Aorta (tissue), 5 donors: ENCODE measurements around the gene RAB11A. TPM values are rescaled to one million over a fixed set of nuclear protein-coding genes. Genes with fewer than 3 reads are reported as not detected.
"Not testable (repeated sequence)": the region's sequence is repeated elsewhere in the genome, so short reads cannot be mapped to it uniquely, and the experiment has no call there.

ENCODE experiments used
- ATAC-seq: fragments of 200-7000 bp; cut with Tn5 transposase; one replicate; pipeline ENCODE4 v1.9.1; 2022; ENCODE audit warnings: moderate library complexity; ENCODE audit not compliant: low FRiP score
- DNase-seq, 2 donors: peaks; one replicate each; pipeline ENCODE4 v3.0.0-alpha.2; 2020
- H3K27ac ChIP-seq, 2 donors: one replicate each; pipeline ENCODE4 v1.5.1; 2013; ENCODE audit warnings: low read length in 2 of 2, mild to moderate bottlenecking in 2 of 2, moderate library complexity in 2 of 2, control low read depth in 1 of 2, inconsistent platforms in 1 of 2, low read depth in 1 of 2
- H3K27me3 ChIP-seq, 2 donors: one replicate each; pipeline ENCODE4 v1.6.1; 2013; ENCODE audit warnings: control low read depth in 1 of 2, low read length in 1 of 2, mild to moderate bottlenecking in 1 of 2, moderate library complexity in 1 of 2; ENCODE audit not compliant: insufficient read depth in 2 of 2, control insufficient read depth in 1 of 2
- H3K36me3 ChIP-seq, 2 donors: one replicate each; pipeline ENCODE4 v1.6.1; 2013; ENCODE audit warnings: control low read depth in 1 of 2, low read length in 1 of 2, mild to moderate bottlenecking in 1 of 2; ENCODE audit not compliant: insufficient read depth in 2 of 2, control insufficient read depth in 1 of 2
- H3K4me1 ChIP-seq, 2 donors: one replicate each; pipeline ENCODE4 v1.6.1; 2013; ENCODE audit warnings: low read length in 2 of 2, control low read depth in 1 of 2, mild to moderate bottlenecking in 1 of 2, moderate library complexity in 1 of 2; ENCODE audit not compliant: insufficient read depth in 2 of 2, control insufficient read depth in 1 of 2
- H3K4me3 ChIP-seq, 2 donors: one replicate each; pipeline ENCODE4 v1.5.1; 2013; ENCODE audit warnings: low read length in 2 of 2, control low read depth in 1 of 2, mild to moderate bottlenecking in 1 of 2
- H3K9me3 ChIP-seq: one replicate; pipeline ENCODE4 v1.6.1; 2013; ENCODE audit warnings: mild to moderate bottlenecking, low read length; ENCODE audit not compliant: control insufficient read depth
- WGBS, 2 donors: extraction: QIAGEN DNeasy Blood & Tissue Kit; methylation state at CpG; one replicate each; pipeline ENCODE4 v1.1.7; 2013; 5-methylcytosine and 5-hydroxymethylcytosine counted together
- intact Hi-C, 2 donors: fragments of 100-400 bp; cut with DNase I; formaldehyde crosslinking; loops; one replicate each; pipeline versions ENCODE4 v1.14.2 to v1.15.0; 2022
- polyA plus RNA-seq, 2 donors: library from polyadenylated mRNA; stranded (reverse); fragments of 200-250 nt; gene quantifications; one replicate each; pipeline ENCODE4 v1.2.3, GENCODE V29; 2013
- total RNA-seq, 2 donors: library from RNA; stranded (reverse); fragmentation: NEBNext Ultra II Directional; extraction: Animal tissue kit (Norgen Biotek cat#: 25700); gene quantifications; one replicate each; pipeline ENCODE4 v1.2.1, GENCODE V29; 2021
- donor health status: healthy with polysubstance abuse.
- donor health status: Bipolar disorder and iron deficiency.
- donor health status: DM: no; HTN: no; CAD: no.
- donor health status: DM: no; HTN: no; CAD: no.
- donor health status: DM: yes; HTN: yes; CAD: no.

RAB11A gene
- total and polyA plus RNA-seq, 4 donors: 89.0 to 156 (median 121) TPM

- H3K4me1 ChIP-seq, ATAC-seq, H3K27me3 ChIP-seq, DNase-seq, intact Hi-C loops, H3K4me3 ChIP-seq, H3K9me3 ChIP-seq, H3K27ac ChIP-seq, H3K36me3 ChIP-seq: not testable (repeated sequence)
- WGBS, 2 donors: 74 to 78% methylated on average over 5 of the region's 5 CpGs
Measured at GRCh38 chr15:65872596-65872995, 3.3 kb downstream of the RAB11A start.

- Histone ChIP-seq H3K4me3 (no peak overlapping the region), H3K27me3 (no peaks in the 10 kb centered on the region), H3K27ac (no peak overlapping the region), H3K36me3 (peaks cover 0 to 2% of the 10 kb centered on the region in 2 donors), H3K9me3 (no peaks in the 10 kb centered on the region), H3K4me1 (no peaks in the 10 kb centered on the region)
- ATAC-seq (no peak), DNase-seq (no peak)
- intact Hi-C loops: no loop called here
Measured at GRCh38 chr15:65873256-65873655, 4.0 kb downstream of the RAB11A start.

- DNase-seq: no peak
- no peak overlapping the region for H3K27ac ChIP-seq
- no peak overlapping the region for H3K4me3 ChIP-seq
- no peaks in the 10 kb centered on the region for H3K4me1 ChIP-seq
- intact Hi-C loops: no loop called here
- H3K27me3 ChIP-seq: no peaks in the 10 kb centered on the region
- 87 to 93% methylated on average over 1 of the region's 1 CpG for WGBS, 2 donors
- H3K36me3 ChIP-seq: peaks cover 0 to 4% of the 10 kb centered on the region in 2 donors
- no peaks in the 10 kb centered on the region for H3K9me3 ChIP-seq
- no peak for ATAC-seq
Measured at GRCh38 chr15:65875458-65875857, 6.2 kb downstream of the RAB11A start.

- WGBS, 2 donors: 86 to 90% methylated on average over 3 of the region's 3 CpGs
- Histone ChIP-seq H3K36me3 (peaks cover 0 to 6% of the 10 kb centered on the region in 2 donors), H3K4me3 (no peak overlapping the region), H3K9me3 (no peaks in the 10 kb centered on the region), H3K27ac (no peak overlapping the region), H3K4me1 (no peaks in the 10 kb centered on the region), H3K27me3 (no peaks in the 10 kb centered on the region)
- ATAC-seq (no peak), DNase-seq (no peak)
- intact Hi-C loops: no loop called here
Measured at GRCh38 chr15:65877749-65878148, 8.5 kb downstream of the RAB11A start.

GRCh38 chr15:65881766-65882434, 12.6 kb downstream of the RAB11A start:
- DNase-seq: no peak
- no peak for ATAC-seq
- WGBS, 2 donors: 58% methylated on average over 3 of the region's 3 CpGs
- Histone ChIP-seq H3K9me3 (no peaks in the 10 kb centered on the region), H3K4me1 (no peaks in the 10 kb centered on the region), H3K36me3 (peaks cover 0 to 6% of the 10 kb centered on the region in 2 donors), H3K27me3 (no peaks in the 10 kb centered on the region), H3K4me3 (no peak overlapping the region), H3K27ac (no peak overlapping the region)
- intact Hi-C loops: no loop called here

GRCh38 chr15:65883571-65883970, 14.3 kb downstream of the RAB11A start:
- Histone ChIP-seq H3K9me3 (no peaks in the 10 kb centered on the region), H3K27ac (no peak overlapping the region), H3K4me1 (no peaks in the 10 kb centered on the region), H3K27me3 (no peaks in the 10 kb centered on the region), H3K36me3 (peaks cover 2 to 4% of the 10 kb centered on the region in 2 donors), H3K4me3 (no peak overlapping the region)
- ATAC-seq (no peak), DNase-seq (no peak)
- WGBS, 2 donors: 85 to 94% methylated on average over 6 of the region's 6 CpGs
- intact Hi-C loops: no loop called here

- ATAC-seq (no peak), DNase-seq (no peak)
- no peak overlapping the region for H3K4me3 ChIP-seq
- peaks cover 1 to 2% of the 10 kb centered on the region in 2 donors for H3K36me3 ChIP-seq
- no peaks in the 10 kb centered on the region for H3K4me1 ChIP-seq
- H3K27me3 ChIP-seq: no peaks in the 10 kb centered on the region
- no peak overlapping the region for H3K27ac ChIP-seq
- intact Hi-C loops: no loop called here
- no peaks in the 10 kb centered on the region for H3K9me3 ChIP-seq
Measured at GRCh38 chr15:65884511-65884910, 15.2 kb downstream of the RAB11A start.

- Histone ChIP-seq H3K36me3 (peaks cover 1 to 2% of the 10 kb centered on the region in 2 donors), H3K4me1 (no peaks in the 10 kb centered on the region), H3K27ac (no peak overlapping the region), H3K9me3 (no peaks in the 10 kb centered on the region), H3K27me3 (no peaks in the 10 kb centered on the region), H3K4me3 (no peak overlapping the region)
- no peak for ATAC-seq
- 67 to 78% methylated on average over 4 of the region's 4 CpGs for WGBS, 2 donors
- intact Hi-C loops: no loop called here
- no peak for DNase-seq
Measured at GRCh38 chr15:65885668-65886218, 16.5 kb downstream of the RAB11A start.

- 82 to 88% methylated on average over 3 of the region's 3 CpGs for WGBS, 2 donors
- Histone ChIP-seq H3K4me3 (no peak overlapping the region), H3K27ac (no peak overlapping the region), H3K36me3 (peaks cover 0 to 2% of the 10 kb centered on the region in 2 donors), H3K27me3 (no peaks in the 10 kb centered on the region), H3K4me1 (no peaks in the 10 kb centered on the region), H3K9me3 (no peaks in the 10 kb centered on the region)
- ATAC-seq: no peak
- no peak for DNase-seq
- intact Hi-C loops: no loop called here
Measured at GRCh38 chr15:65887565-65887964, 18.3 kb downstream of the RAB11A start.
